Endothelial cell of umbilical vein (primary cell): ENCODE measurements around the gene RYR3. TPM values are rescaled to one million over a fixed set of nuclear protein-coding genes. Genes with fewer than 3 reads are reported as not detected.

Experiments used
- BruUV-seq: library from RNA; stranded (reverse); fragments of 400-500 nt; replicated peaks from 2 replicates; lab custom pipeline; 2021; lab: Mats Ljungman, UMichigan
- CTCF ChIA-PET: fragments of 300-600, 350-600 bp; sonication (Branson Sonifier 250); formaldehyde crosslinking; loops from one replicate; lab custom pipeline; 2021; ENCODE audit warnings: antibody characterized with exemption, inconsistent platforms; lab: Charles Lee
- POLR2A ChIA-PET: fragments of 300-600, 350-600 bp; sonication (Branson Sonifier 250); formaldehyde crosslinking; loops from one replicate; lab custom pipeline; 2021; ENCODE audit warnings: antibody characterized with exemption, inconsistent platforms; lab: Charles Lee
- DNase-seq: peaks from one replicate; pipeline ENCODE4 v3.0.0-alpha.2; 2011; ENCODE audit warnings: low read depth, low spot score
- FAIRE-seq: peaks from 2 replicates; lab custom pipeline; 2011; peaks lifted over from hg19 to GRCh38; lab: Jason Lieb, UNC
- H2AFZ ChIP-seq: 2 replicates; pipeline ENCODE4 v1.6.0; 2012; ENCODE audit warnings: low read depth, low read length, control low read depth, inconsistent platforms
- H3K27ac ChIP-seq: 2 replicates; pipeline ENCODE4 v1.5.1; 2011; ENCODE audit warnings: low read depth, mild to moderate bottlenecking, control low read depth, low read length, moderate library complexity; ENCODE audit not compliant: insufficient read depth
- H3K27me3 ChIP-seq, 2 experiments: 2 replicates each; pipeline versions ENCODE4 v1.6.0 to v1.6.1; 2011; ENCODE audit warnings: low read length in 2 of 2, mixed read lengths in 1 of 2; ENCODE audit not compliant: control insufficient read depth in 2 of 2, insufficient read depth in 2 of 2
- H3K36me3 ChIP-seq, 2 experiments: 2 replicates in 1 of 2; 3 replicates in 1 of 2; pipeline ENCODE4 v1.5.1; 2011; ENCODE audit warnings: low read length in 2 of 2, mild to moderate bottlenecking in 1 of 2, moderate library complexity in 1 of 2; ENCODE audit not compliant: control insufficient read depth in 2 of 2, insufficient read depth in 2 of 2; ENCODE audit errors: extremely low read depth in 1 of 2
- H3K4me1 ChIP-seq: 3 replicates; pipeline ENCODE4 v1.5.1; 2011; ENCODE audit warnings: mild to moderate bottlenecking, low read length; ENCODE audit not compliant: control insufficient read depth, insufficient read depth; ENCODE audit errors: extremely low read depth
- H3K4me2 ChIP-seq: 2 replicates; pipeline ENCODE4 v1.6.1; 2011; ENCODE audit warnings: low read length, control low read depth, mixed read lengths; ENCODE audit not compliant: insufficient read depth
- H3K4me3 ChIP-seq, 3 experiments: fragments of 200-600 bp in 1 of 3; sonication (generic), shearing (Covaris generic) in 1 of 3; replicated peaks in 1 of 3; 2 replicates each; pipeline ENCODE4 v1.5.1; 2011 to 2016; ENCODE audit warnings: control low read depth in 3 of 3, low read length in 3 of 3, mild to moderate bottlenecking in 2 of 3, inconsistent platforms in 1 of 3, low read depth in 1 of 3, moderate library complexity in 1 of 3; ENCODE audit not compliant: insufficient read depth in 1 of 3
- H3K79me2 ChIP-seq: 2 replicates; pipeline ENCODE4 v1.6.0; 2012; ENCODE audit warnings: low read length, inconsistent platforms; ENCODE audit not compliant: control insufficient read depth, insufficient read depth
- H3K9ac ChIP-seq: replicated peaks from 2 replicates; pipeline ENCODE3; 2011; ENCODE audit warnings: low read length, control low read depth; ENCODE audit not compliant: insufficient read depth; ENCODE audit errors: extremely low read depth
- H3K9me1 ChIP-seq: replicated peaks from 3 replicates; pipeline ENCODE4 v1.6.0; 2011; ENCODE audit warnings: mild to moderate bottlenecking, low read length; ENCODE audit not compliant: control insufficient read depth, insufficient read depth; ENCODE audit errors: extremely low read depth
- H3K9me3 ChIP-seq: replicated peaks from 2 replicates; pipeline ENCODE4 v1.5.1; 2012; ENCODE audit warnings: low read length, inconsistent platforms; ENCODE audit not compliant: control insufficient read depth, insufficient read depth
- H4K20me1 ChIP-seq: replicated peaks from 2 replicates; pipeline ENCODE3; 2011; ENCODE audit warnings: mild to moderate bottlenecking, low read length; ENCODE audit not compliant: control insufficient read depth, insufficient read depth; ENCODE audit errors: extremely low read depth
- EZH2 ChIP-seq: IDR thresholded peaks from 2 replicates; pipeline ENCODE4 v1.6.1; 2012; ENCODE audit warnings: borderline replicate concordance, low read depth, mild to moderate bottlenecking, moderate library complexity, low read length, inconsistent platforms; ENCODE audit not compliant: severe bottlenecking
- FOS ChIP-seq: IDR thresholded peaks from 2 replicates; pipeline ENCODE4 v1.6.1; 2011; ENCODE audit warnings: mild to moderate bottlenecking, low read length, moderate library complexity, borderline replicate concordance; ENCODE audit not compliant: insufficient read depth
- GATA2 ChIP-seq: IDR thresholded peaks from 2 replicates; pipeline ENCODE4 v1.7.0; 2011; ENCODE audit warnings: low read depth, mild to moderate bottlenecking, moderate library complexity, mixed read lengths, low read length; ENCODE audit not compliant: insufficient read length, insufficient read depth
- JUN ChIP-seq: IDR thresholded peaks from 2 replicates; pipeline ENCODE4 v1.6.1; 2011; ENCODE audit warnings: borderline replicate concordance, low read depth; ENCODE audit not compliant: insufficient read length, insufficient read depth
- MYC ChIP-seq: IDR thresholded peaks from one replicate; pipeline ENCODE4 v1.6.1; 2011; ENCODE audit warnings: mild to moderate bottlenecking, low read depth, low read length
- POLR2A ChIP-seq: IDR thresholded peaks from 2 replicates; pipeline ENCODE4 v1.6.1; 2012; ENCODE audit warnings: low read depth, mild to moderate bottlenecking, control low read depth, low read length
- POLR2AphosphoS5 ChIP-seq: IDR thresholded peaks from 2 replicates; pipeline ENCODE4 v1.6.1; 2012; ENCODE audit warnings: low read depth, mild to moderate bottlenecking, control low read depth, low read length, moderate library complexity; ENCODE audit not compliant: insufficient read depth
- dilution Hi-C: fragments of 300-500 bp; cut with MboI; formaldehyde crosslinking; loops from one replicate; pipeline ENCODE4 v1.15.0; 2019; ENCODE audit warnings: low sequenced_read_pairs; ENCODE audit not compliant: extremely low pct_ligation_motif_present
- intact Hi-C: fragments of 100-400 bp; cut with micrococcal nuclease; formaldehyde crosslinking; loops from one replicate; pipeline ENCODE4 v1.10.0; 2022
- polyA plus RNA-seq, 4 experiments: library from polyadenylated mRNA; depleted of rRNA in 3 of 4; stranded (reverse) in 3 of 4; unstranded in 1 of 4; fragments of >200 nt; gene quantifications; 2 replicates each; pipeline versions ENCODE4 v1.2.1 to v1.2.3, GENCODE V29; 2011 to 2012; ENCODE audit warnings: missing spikeins in 1 of 4
- total RNA-seq: library from RNA; stranded (reverse); gene quantifications from 2 replicates; pipeline ENCODE4 v1.2.3, GENCODE V29; 2021
- TF ChIP-seq, protein P1 (sequence below): IDR thresholded peaks from 2 replicates; pipeline ENCODE4 v1.6.1; 2011; ENCODE audit not compliant: insufficient read depth, insufficient read length
- TF ChIP-seq, protein P2 (sequence below), 2 donors: IDR thresholded peaks; 1 replicate in 1 of 2; 2 replicates in 1 of 2; pipeline ENCODE4 v1.5.1; 2011; ENCODE audit warnings: low read length in 2 of 2, mild to moderate bottlenecking in 2 of 2, moderate library complexity in 2 of 2, control low read depth in 1 of 2, inconsistent platforms in 1 of 2, low read depth in 1 of 2; ENCODE audit not compliant: insufficient read depth in 1 of 2; ENCODE audit errors: extremely low read depth in 1 of 2

RYR3 gene
- total and polyA plus RNA-seq, 2 donors (not counting 3 experiments of a cell fraction or from before 2014, with no cell fraction given) = not detected

DNA sequence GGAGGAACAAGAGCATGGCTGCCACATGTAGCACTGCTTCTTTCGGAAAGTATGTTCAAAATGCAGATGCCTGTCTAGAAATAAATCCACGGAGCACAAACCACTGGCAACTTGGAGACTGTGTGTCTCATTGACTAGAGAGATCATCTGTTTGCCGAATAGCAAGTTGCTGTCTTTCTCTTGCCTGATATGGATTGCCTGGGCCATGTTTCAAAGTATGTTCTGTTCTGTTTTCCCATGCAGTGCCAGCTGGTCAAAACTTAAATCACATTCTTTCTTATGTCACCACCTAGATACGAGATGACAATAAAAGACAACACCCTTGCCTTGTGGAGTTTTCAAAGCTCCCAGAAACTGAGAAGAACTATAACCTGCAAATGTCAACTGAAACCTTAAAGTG, 318.9 kb downstream of the RYR3 start:
- Histone ChIP-seq H3K9ac (no peak overlapping the region), H3K36me3 (no peaks in the 10 kb centered on the region), H3K4me2 (no peak overlapping the region), H3K9me1 (no peaks in the 10 kb centered on the region), H3K27me3 (no peaks in the 10 kb centered on the region), H3K79me2 (no peaks in the 10 kb centered on the region), H3K9me3 (no peaks in the 10 kb centered on the region), H4K20me1 (no peaks in the 10 kb centered on the region), H3K27ac (no peak overlapping the region), H3K4me3 (no peak overlapping the region), H3K4me1 (no peaks in the 10 kb centered on the region), H2AFZ (no peak overlapping the region)
- POLR2A ChIA-PET = no interaction called here
- DNase-seq (no peak), FAIRE-seq (no peak)
- intact Hi-C loops (no loop called here), dilution Hi-C loops (no loop called here)
- no TSS peak for BruUV-seq
- CTCF ChIA-PET = no interaction called here
- TF ChIP-seq GATA2 (no peak), JUN (no peak), POLR2A (no peak), EZH2 (no peak), FOS (no peak), MYC (no peak), POLR2AphosphoS5 (no peak)
- TF ChIP-seq, protein P1, sequence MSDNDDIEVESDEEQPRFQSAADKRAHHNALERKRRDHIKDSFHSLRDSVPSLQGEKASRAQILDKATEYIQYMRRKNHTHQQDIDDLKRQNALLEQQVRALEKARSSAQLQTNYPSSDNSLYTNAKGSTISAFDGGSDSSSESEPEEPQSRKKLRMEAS = no peak
- TF ChIP-seq, protein P2, sequence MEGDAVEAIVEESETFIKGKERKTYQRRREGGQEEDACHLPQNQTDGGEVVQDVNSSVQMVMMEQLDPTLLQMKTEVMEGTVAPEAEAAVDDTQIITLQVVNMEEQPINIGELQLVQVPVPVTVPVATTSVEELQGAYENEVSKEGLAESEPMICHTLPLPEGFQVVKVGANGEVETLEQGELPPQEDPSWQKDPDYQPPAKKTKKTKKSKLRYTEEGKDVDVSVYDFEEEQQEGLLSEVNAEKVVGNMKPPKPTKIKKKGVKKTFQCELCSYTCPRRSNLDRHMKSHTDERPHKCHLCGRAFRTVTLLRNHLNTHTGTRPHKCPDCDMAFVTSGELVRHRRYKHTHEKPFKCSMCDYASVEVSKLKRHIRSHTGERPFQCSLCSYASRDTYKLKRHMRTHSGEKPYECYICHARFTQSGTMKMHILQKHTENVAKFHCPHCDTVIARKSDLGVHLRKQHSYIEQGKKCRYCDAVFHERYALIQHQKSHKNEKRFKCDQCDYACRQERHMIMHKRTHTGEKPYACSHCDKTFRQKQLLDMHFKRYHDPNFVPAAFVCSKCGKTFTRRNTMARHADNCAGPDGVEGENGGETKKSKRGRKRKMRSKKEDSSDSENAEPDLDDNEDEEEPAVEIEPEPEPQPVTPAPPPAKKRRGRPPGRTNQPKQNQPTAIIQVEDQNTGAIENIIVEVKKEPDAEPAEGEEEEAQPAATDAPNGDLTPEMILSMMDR (IDR thresholded peaks at IDR 0.05; ENCODE audit: extremely low read depth in 1 of 2, insufficient read depth in 1 of 2, low read depth in 1 of 2, low read length in 2 of 2) = no peak
